Hepatocyte (in vitro differentiated cells): ENCODE data around the gene ATP2A2.

Experiments
- CTCF ChIP-seq: fragments of 200-600 bp; sonication (generic); IDR thresholded peaks from 2 replicates; pipeline ENCODE4 v1.5.1; 2016; ENCODE audit warnings: antibody characterized with exemption, mild to moderate bottlenecking; ENCODE audit not compliant: poor library complexity
- EZH2phosphoT487 ChIP-seq: fragments of 200-600 bp; sonication (generic); IDR thresholded peaks from one replicate; pipeline ENCODE4 v1.6.1; 2018; ENCODE audit warnings: antibody characterized with exemption, mild to moderate bottlenecking, low read depth, moderate library complexity; ENCODE audit not compliant: unreplicated experiment, severe bottlenecking

- TF ChIP-seq CTCF (no peak), EZH2phosphoT487 (no peak)
Measured at GRCh38 chr12:110270125-110270962, 10.7 kb upstream of the ATP2A2 start.
